GM19328 (cell line): ENCODE data around the gene AP4M1.
"Not testable (repeated sequence)": the region's sequence is repeated elsewhere in the genome, so short reads cannot be mapped to it uniquely, and the experiment has no call there.

Experiments used
- ATAC-seq: cut with Tn5 transposase; IDR thresholded peaks from one replicate; pipeline ENCODE4 v1.9.1; 2021; ENCODE audit warnings: mild to moderate bottlenecking, moderate library complexity; ENCODE audit not compliant: unreplicated experiment

The AP4M1 gene

DNA sequence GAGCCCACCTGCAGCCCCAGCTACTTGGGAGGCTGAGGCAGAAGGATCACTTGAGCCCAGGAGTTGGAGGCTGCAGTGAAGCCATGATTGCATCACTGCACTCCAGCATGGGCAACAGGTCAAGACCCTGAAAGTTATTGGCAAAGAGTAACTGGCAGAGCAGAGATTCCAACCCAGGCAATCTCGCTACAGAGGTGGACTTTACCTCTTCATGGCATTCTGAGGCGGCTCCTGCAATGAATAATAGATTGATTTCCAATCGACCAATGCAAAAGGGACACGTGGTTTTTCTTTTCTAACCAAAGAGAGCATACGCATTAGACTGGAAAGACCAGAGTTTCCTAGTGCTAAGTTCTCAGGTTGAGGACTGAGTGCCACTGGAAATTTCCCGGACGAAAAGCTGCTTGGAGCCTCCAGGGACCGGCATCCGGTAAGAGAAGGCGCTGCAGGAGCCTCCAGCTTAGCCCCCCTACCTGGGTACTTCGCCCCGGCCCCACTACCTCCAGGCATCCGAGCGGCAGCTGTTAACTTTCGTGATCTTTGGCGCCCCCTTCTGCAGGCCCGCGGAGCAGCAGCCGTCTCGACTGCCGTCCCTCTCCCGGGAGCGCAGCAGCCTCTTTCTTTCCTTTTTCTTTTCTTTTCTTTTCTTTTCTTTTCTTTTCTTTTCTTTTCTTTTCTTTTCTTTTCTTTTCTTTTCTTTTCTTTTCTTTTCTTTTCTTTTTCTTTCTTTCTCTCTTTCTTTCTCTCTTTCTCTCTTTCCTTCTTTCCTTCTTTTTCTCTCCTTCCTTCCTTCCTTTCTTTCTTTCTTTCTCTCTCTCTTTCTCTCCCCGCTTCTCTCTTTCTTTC is 29.4 kb downstream of the AP4M1 start:
- no peak for ATAC-seq

DNA sequence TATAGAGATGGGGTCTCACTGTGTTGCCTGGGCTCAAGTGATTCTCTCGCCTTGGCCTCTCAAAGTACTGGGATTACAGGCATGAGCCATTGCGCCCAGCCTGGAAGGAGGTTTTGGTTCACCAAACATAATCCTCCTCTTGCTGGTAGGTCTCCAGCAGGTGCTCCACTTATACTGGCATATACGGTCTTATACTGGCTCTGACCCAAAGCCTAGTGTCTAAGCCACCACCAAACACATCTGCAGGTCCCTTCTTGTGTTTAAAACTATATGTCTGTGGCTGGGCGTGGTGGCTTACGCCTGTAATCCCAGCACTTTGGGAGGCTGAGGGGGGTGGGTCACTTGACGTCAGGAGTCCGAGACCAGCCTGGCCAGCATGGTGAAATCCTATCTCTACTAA is 30.7 kb downstream of the AP4M1 start:
- ATAC-seq = no peak

DNA sequence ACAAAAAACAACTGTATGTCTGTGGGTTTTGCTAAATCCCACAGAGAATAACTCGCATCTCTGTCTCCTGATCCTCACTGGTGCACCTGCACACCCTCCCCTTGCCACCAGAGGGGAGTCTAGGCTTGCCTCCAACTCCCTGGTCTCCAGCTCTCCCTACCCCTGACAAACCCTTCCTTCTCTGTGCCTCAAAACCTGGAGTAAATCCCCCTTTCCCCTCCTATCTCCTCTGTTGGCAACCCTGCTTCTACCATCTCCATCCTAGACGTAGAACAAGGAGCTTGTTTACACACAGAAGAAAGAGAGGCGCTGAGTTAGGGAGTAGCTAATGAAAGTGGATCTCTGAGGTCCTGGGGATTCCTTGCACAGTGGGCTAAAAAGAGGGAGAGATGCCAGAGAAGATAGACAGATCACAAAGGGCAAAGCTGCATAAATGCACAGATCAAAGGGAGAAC is 31.3 kb downstream of the AP4M1 start:
- no peak for ATAC-seq

DNA sequence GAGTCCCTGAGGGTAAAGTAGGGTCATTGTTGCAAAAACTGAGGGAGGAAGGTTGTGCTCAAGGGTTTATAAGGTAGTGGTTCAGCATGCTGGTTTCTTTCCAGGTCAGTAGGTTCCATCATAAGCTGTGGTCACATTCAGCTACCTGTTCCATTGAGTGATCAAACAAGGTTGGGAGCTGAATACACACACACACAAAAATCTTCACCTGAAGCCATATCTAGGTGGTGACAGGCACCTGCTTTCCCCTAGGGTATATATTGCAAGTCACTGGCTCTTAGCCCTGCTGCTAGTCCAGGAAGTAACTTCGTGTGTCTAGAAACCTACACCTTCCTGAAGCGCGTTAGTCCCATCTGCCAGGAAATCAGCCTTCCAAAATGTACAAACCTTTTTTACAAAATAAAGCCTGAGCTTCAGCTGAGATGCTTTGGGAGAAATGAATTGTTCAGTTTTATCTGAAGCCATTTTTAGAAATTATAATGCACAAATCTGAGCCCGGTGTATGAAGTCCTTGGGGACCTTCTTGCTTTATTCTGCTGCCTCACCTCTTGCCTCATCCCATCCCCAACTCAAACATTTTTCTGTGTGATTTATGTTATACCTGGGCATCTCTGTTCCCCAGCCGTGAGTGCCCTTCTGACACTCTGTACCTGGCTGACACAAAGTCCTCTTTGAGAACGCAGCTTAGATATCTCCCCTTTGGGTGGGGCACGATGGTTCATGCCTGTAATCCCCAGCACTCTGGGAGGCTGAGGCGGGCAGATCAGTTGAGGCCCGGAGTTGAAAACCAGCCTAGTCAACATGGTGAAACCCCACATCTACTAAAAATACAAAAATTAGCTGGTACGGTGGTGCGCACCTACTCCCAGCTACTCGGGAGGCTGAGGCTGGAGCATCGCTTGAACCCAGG is 36.7 kb downstream of the AP4M1 start:
- no peak for ATAC-seq

DNA sequence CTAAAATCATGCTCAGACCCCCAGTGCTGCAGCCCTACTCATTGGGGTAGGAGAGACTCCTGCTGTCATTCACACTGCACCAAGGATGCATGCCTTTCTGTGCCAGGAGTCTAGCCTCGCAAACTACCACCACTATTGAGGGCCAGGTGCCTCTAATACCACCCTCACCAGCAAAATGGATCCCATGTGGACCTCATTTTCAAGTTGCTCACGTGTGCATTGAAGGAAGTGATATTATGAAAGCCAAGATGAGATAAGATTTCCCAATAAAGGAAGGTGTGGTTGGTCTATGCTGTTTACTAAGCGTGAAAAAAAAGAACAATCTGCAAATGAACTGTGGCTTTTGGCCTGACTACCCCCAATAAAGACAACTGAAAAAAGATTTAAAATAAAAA is 40.1 kb downstream of the AP4M1 start:
- ATAC-seq = no peak

DNA sequence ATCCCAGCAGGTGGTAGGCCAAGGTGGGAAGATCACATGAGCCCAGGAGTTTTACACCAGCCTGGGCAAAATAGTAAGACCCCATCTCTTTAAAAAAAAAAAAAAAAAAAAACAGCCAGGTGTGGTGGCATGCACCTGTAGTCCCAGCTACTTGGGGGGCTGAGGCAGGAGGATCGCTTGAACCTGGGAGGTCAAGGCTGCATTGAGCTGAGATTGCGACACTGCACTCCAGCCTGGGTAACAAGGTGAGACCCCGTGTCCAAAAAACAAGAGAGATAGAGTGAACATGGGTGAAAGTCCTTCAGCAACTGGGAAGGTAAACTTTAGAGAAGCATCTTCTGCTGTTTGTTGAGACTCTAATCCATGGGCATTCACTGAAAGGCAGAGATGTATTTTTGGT is 41.0 kb downstream of the AP4M1 start:
- ATAC-seq = no peak

GRCh38 chr7:100146350-100146749 is 44.9 kb downstream of the AP4M1 start:
- ATAC-seq = not testable (repeated sequence)

GRCh38 chr7:100147278-100147677 is 45.8 kb downstream of the AP4M1 start:
- no peak for ATAC-seq

- ATAC-seq = no peak
Observed at GRCh38 chr7:100148225-100148558, 46.7 kb downstream of the AP4M1 start.

DNA sequence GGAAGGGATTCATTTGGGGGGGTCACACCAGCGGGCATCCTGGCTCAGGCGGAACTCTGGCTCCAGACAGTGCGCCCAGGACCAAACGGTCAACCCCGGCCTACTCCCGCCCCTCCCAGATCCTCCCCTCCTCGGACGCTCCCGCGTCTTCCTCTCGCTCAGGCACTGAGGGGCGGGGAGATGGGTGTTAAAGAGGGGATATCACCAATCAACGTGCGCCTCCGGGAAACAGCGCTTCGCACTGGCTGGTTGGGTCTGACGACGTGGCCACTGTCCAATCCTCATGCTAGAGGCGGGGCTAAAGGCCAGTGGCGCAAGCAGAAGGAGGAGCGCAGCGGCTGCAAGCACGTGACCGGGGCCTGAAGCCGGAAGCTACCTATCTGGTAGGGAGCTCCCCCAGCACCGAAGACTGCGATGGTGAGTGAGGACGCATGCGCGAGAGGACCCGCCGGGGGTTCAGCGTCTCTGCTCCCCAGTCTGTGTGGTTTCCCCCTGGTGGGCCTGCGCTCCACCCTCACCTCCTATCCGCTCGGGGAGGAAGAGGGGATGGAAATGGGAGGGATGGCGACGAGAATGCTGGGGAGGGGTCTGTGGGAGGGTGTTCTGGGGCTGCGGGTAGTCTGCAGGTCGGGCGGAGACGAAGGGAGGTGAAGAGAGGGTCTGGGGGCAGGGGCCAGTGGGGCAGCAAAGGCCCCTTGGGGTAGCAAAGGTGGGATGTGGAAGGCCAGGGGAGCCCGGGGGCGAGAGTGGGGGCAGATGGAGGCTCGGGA is 47.3 kb downstream of the AP4M1 start, which contains the start of gene LAMTOR4:
LAMTOR4 (plus strand) TSS at position 360 of the 770 bp plus-strand sequence; CDS start at position 415, 55 bp downstream.
- ATAC-seq = peak; percentile 98

DNA sequence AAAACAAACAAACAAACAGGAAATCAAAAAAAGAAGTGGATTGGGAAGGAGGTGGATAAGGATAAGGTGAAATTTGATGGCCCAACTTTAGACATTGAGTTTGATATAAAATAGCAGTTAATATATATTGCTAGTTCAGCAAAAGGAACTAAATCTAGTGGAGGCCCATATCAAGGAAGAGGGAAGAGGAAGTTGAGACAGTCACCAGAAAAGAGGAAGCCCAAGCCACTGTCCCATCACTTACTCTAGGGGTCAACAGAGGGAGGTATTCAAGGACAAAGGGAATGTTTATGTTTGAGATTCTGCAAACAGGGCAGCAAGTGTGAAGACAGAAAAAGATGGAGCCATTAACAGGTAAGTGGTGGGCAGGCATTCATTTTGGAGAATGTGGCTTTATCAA is 51.0 kb downstream of the AP4M1 start:
- ATAC-seq = no peak

GRCh38 chr7:100152937-100153666 is 51.7 kb downstream of the AP4M1 start:
- ATAC-seq = no peak

GRCh38 chr7:100153708-100154535 is 52.5 kb downstream of the AP4M1 start:
- ATAC-seq = no peak

DNA sequence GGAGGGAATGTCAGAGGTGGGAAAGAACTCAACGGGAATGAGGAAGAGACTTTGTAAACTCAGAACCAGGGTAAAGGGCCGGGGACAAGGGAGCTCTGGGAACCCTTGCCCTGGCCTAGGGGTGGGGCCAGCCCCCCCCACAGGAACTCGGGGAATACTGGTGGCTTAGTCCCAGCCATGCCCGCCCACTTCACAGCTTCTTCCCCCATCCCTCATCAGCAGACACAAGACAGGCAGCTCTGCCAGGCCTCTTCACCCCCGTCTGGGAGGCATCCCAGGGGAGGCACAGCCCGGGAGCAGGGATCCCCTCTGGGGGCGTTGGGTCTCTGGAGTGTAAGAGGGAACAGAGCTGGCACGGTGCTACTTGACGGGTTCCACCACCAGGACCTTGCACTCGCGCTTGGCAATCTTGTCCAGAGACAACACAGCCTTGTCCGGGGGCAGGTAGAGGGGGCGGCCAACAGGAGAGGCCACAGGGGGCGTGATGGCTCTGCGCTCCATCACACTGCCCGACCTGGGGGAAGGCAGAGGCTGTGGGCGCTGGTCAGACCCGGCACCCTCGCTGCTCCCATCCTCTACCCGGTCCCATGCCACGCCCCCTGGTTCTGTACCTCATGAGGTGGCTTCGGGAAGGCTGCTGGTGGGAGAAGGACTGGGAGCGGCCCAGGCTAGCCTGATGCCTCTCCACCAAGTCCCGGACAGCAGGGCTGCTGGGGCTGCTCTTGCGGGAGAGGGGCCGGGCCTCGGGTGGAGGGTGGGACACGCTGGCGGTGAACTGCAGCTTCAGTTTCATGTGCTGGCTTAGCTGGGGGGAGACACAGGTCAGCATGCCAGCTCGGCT is 53.4 kb downstream of the AP4M1 start:
- ATAC-seq = no peak

DNA sequence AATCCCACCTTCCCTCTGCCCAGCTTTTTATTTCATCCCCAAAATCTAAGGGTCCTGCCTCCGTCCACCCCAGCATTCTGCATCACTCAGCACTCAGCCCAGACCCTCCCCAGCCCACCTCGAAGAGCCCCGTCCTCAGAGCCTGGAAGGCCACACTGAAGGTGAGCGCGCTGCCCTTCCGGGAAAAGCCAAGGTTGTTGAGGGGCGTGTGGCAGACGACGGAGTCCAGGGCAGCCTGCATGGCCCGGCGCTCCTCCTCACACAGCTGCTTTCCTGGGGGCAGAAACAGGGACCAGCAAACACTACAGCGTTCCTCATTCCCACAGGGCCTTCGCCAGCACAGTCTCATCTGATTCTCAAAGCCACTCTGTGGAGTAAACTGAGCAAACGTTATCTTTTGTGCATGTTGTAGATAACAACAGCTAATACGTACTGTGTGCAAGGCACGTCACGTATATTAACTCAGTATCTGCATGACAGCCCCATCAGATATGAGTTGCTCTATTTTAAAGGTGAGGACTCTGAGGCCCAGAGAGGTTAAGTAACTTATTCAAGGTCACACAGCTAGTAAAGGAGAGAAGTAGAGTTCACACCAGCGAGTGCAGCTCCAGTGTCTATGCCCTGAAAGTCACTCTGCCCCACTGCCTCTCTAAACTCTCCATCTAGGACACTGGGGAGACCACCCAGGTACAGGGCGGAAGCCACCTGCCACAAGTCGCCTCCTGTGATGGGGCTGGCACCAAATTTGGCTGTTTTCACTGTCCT is 54.3 kb downstream of the AP4M1 start:
- ATAC-seq = no peak

DNA sequence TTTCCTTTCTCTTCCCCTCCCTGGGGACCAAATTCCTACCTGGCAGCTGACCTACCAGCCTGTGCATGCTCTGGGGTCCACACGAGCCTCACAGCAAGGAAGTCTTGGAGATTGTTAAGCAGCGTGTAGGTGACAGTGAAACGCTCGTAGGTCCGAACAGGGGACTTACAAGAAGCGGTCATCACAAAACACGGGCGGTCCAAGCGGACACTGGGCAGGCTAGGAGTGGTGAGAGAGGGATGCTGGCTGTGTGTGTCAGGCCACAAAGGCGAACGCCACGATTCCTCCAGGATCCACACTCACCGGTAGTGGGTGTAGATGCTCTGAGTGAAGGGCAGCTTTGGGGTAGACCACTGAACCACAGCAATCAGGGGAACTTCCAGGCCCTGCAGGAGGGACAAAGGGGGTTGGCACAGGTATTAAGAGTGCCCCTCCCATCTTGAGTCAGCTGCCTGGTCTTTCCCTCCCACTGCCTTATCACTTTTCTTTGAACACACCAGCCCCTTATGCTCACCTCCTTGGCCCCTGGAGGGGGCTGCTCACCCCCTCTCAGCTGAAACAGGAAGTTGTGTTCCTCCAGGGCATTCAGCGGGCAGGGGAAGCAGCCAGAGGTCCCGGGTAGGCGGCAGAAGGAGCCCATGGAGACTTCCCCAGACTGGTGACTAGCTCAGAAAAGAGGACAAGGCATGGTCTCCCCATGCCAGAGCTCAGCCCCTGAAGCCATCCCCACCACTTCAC is 55.1 kb downstream of the AP4M1 start:
- no peak for ATAC-seq

GRCh38 chr7:100157069-100157333 is 55.6 kb downstream of the AP4M1 start:
- no peak for ATAC-seq
